ENCODE data around the gene SLC3A2.

GRCh38 chr11:62897311-62897710 lies 16.6 kb downstream of the SLC3A2 start:
- TF ChIP-seq GATA2 (IDR thresholded peaks at IDR 0.05; ENCODE audit: low read depth, low read length) (no peak), GATA3 (IDR thresholded peaks at IDR 0.05; ENCODE audit: low read depth, low read length) (no peak)
